22Rv1 (cell line): Measurements from ENCODE around the gene TEX54.

Experiments used
- ZFX ChIP-seq: fragments of 450-650 bp; IDR thresholded peaks from 2 replicates; pipeline ENCODE4 v1.6.1; 2017; ENCODE audit warnings: antibody characterized with exemption, borderline replicate concordance
- TF ChIP-seq, protein P1 (sequence below): fragments of 450-650 bp; IDR thresholded peaks from 2 replicates; pipeline ENCODE4 v1.5.1; 2017; ENCODE audit warnings: mild to moderate bottlenecking

- TF ChIP-seq, protein P1, sequence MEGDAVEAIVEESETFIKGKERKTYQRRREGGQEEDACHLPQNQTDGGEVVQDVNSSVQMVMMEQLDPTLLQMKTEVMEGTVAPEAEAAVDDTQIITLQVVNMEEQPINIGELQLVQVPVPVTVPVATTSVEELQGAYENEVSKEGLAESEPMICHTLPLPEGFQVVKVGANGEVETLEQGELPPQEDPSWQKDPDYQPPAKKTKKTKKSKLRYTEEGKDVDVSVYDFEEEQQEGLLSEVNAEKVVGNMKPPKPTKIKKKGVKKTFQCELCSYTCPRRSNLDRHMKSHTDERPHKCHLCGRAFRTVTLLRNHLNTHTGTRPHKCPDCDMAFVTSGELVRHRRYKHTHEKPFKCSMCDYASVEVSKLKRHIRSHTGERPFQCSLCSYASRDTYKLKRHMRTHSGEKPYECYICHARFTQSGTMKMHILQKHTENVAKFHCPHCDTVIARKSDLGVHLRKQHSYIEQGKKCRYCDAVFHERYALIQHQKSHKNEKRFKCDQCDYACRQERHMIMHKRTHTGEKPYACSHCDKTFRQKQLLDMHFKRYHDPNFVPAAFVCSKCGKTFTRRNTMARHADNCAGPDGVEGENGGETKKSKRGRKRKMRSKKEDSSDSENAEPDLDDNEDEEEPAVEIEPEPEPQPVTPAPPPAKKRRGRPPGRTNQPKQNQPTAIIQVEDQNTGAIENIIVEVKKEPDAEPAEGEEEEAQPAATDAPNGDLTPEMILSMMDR = no peak
- TF ChIP-seq ZFX = no peak
Observed at GRCh38 chr11:62789576-62789975, 43.1 kb downstream of the TEX54 start.
